Astrocyte (in vitro differentiated cells and primary cell): ENCODE results near the gene AK6.

Source experiments
- EZH2 ChIP-seq: IDR thresholded peaks from 2 replicates; pipeline ENCODE4 v1.6.1; 2012; ENCODE audit warnings: mild to moderate bottlenecking, low read length, inconsistent platforms; ENCODE audit not compliant: insufficient read depth
- TF ChIP-seq, protein P1 (sequence below): IDR thresholded peaks from 2 replicates; pipeline ENCODE4 v1.5.1; 2011; ENCODE audit warnings: low read depth, mild to moderate bottlenecking, inconsistent platforms, low read length, moderate library complexity; ENCODE audit not compliant: insufficient read depth

DNA sequence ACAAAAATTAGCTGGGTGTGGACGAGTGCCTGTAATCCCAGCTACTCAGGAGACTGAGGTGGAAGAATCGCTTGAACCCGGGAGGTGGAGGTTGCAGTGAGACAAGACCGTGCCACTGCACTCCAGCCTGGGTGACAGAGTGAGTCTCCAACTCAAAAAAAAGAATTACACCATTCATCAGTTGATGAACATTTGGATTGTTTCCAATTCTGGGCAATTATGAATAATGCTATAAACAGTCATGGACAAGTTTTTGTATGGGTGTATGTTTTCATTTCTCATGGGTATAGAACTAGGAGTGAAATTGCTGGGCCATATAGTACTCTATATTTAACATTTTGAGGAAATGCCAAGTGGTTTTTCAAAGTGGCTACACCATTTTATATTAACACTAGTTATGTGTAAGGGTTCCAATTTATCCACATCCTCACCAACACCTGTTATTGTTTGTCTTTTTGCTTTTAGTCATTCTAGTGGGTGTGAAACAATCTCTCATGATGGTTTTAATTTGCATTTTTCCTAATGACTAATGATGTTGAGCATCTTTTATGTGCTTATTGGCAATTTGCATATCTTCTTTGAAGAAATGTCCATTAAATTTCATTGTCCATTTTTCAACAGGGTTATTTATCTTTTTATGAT is 27.7 kb downstream of the AK6 start:
- TF ChIP-seq, protein P1, sequence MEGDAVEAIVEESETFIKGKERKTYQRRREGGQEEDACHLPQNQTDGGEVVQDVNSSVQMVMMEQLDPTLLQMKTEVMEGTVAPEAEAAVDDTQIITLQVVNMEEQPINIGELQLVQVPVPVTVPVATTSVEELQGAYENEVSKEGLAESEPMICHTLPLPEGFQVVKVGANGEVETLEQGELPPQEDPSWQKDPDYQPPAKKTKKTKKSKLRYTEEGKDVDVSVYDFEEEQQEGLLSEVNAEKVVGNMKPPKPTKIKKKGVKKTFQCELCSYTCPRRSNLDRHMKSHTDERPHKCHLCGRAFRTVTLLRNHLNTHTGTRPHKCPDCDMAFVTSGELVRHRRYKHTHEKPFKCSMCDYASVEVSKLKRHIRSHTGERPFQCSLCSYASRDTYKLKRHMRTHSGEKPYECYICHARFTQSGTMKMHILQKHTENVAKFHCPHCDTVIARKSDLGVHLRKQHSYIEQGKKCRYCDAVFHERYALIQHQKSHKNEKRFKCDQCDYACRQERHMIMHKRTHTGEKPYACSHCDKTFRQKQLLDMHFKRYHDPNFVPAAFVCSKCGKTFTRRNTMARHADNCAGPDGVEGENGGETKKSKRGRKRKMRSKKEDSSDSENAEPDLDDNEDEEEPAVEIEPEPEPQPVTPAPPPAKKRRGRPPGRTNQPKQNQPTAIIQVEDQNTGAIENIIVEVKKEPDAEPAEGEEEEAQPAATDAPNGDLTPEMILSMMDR = no peak
- no peak for TF ChIP-seq EZH2
